Smooth muscle cell (in vitro differentiated cells): ENCODE measurements around the gene APOA5. TPM values are rescaled to one million over a fixed set of nuclear protein-coding genes. Genes with fewer than 3 reads are reported as not detected.

ENCODE experiments used
- DNase-seq: peaks from one replicate; lab custom pipeline; 2025; ENCODE audit not compliant: unreplicated experiment; lab: John Stamatoyannopoulos, UW
- H2AFZ ChIP-seq: fragments of 200-600 bp; sonication (generic); 2 replicates; pipeline ENCODE4 v1.6.0; 2016; ENCODE audit warnings: antibody characterized with exemption, low read depth, mild to moderate bottlenecking
- H3F3A ChIP-seq: fragments of 200-600 bp; sonication (generic); 2 replicates; pipeline ENCODE4 v1.6.0; 2017; ENCODE audit warnings: antibody characterized with exemption, low read depth
- H3K27ac ChIP-seq: fragments of 200-600 bp; sonication (generic); 2 replicates; pipeline ENCODE4 v1.5.1; 2016; ENCODE audit warnings: low read depth, mild to moderate bottlenecking
- H3K27me3 ChIP-seq: fragments of 200-600 bp; sonication (generic); 2 replicates; pipeline ENCODE4 v1.6.1; 2016; ENCODE audit warnings: low read depth, mild to moderate bottlenecking
- H3K36me3 ChIP-seq: fragments of 200-600 bp; sonication (generic); 2 replicates; pipeline ENCODE4 v1.5.1; 2016; ENCODE audit warnings: low read depth
- H3K4me1 ChIP-seq: fragments of 200-600 bp; sonication (generic); 2 replicates; pipeline ENCODE4 v1.5.1; 2016; ENCODE audit warnings: low read depth
- H3K4me2 ChIP-seq: fragments of 200-600 bp; sonication (generic); 2 replicates; pipeline ENCODE4 v1.6.0; 2016; ENCODE audit warnings: mild to moderate bottlenecking
- H3K4me3 ChIP-seq: fragments of 200-600 bp; sonication (generic); 2 replicates; pipeline ENCODE4 v1.5.1; 2016; ENCODE audit warnings: mild to moderate bottlenecking
- H3K79me2 ChIP-seq: fragments of 200-600 bp; sonication (generic); 2 replicates; pipeline ENCODE4 v1.6.0; 2016; ENCODE audit warnings: low read depth, mild to moderate bottlenecking
- H3K9ac ChIP-seq: fragments of 200-600 bp; sonication (generic); 2 replicates; pipeline ENCODE4 v1.6.0; 2016; ENCODE audit warnings: low read depth
- H3K9me3 ChIP-seq: fragments of 200-600 bp; sonication (generic); replicated peaks from 2 replicates; pipeline ENCODE4 v1.5.1; 2016; ENCODE audit warnings: low read depth
- H4K20me1 ChIP-seq: fragments of 200-600 bp; sonication (generic); 2 replicates; pipeline ENCODE4 v1.6.0; 2016; ENCODE audit warnings: low read depth
- WGBS: methylation state at CpG from one replicate; pipeline ENCODE4 v1.1.7; 2016; ENCODE audit warnings: low lambda C conversion rate; 5-methylcytosine and 5-hydroxymethylcytosine counted together
- polyA plus RNA-seq: library from polyadenylated mRNA; unstranded; fragments of >200 nt; fragmentation: Nextera tagmentation; extraction: Ambion mirVana; gene quantifications from 2 replicates; pipeline ENCODE4 v1.2.1, GENCODE V29; 2016
- total RNA-seq: library from RNA; depleted of rRNA; stranded (reverse); fragments of >200 nt; gene quantifications from 2 replicates; pipeline ENCODE4 v1.2.3, GENCODE V29; 2014
- TF ChIP-seq, protein P1 (sequence below): fragments of 200-600 bp; sonication (generic); IDR thresholded peaks from 2 replicates; pipeline ENCODE4 v1.5.1; 2017; ENCODE audit warnings: borderline replicate concordance, mild to moderate bottlenecking, antibody characterized with exemption; ENCODE audit not compliant: insufficient read depth, poor library complexity, severe bottlenecking

Gene APOA5
- total and polyA plus RNA-seq, 2 experiments from 2014 or later: not detected

GRCh38 chr11:116813781-116814471, 22.2 kb upstream of the APOA5 start:
- H3K4me2 ChIP-seq: no peak overlapping the region
- no peaks in the 10 kb centered on the region for H3K27me3 ChIP-seq
- no peaks in the 10 kb centered on the region for H3K9me3 ChIP-seq
- H3F3A ChIP-seq: no peaks in the 10 kb centered on the region
- H3K79me2 ChIP-seq: no peaks in the 10 kb centered on the region
- TF ChIP-seq, protein P1, sequence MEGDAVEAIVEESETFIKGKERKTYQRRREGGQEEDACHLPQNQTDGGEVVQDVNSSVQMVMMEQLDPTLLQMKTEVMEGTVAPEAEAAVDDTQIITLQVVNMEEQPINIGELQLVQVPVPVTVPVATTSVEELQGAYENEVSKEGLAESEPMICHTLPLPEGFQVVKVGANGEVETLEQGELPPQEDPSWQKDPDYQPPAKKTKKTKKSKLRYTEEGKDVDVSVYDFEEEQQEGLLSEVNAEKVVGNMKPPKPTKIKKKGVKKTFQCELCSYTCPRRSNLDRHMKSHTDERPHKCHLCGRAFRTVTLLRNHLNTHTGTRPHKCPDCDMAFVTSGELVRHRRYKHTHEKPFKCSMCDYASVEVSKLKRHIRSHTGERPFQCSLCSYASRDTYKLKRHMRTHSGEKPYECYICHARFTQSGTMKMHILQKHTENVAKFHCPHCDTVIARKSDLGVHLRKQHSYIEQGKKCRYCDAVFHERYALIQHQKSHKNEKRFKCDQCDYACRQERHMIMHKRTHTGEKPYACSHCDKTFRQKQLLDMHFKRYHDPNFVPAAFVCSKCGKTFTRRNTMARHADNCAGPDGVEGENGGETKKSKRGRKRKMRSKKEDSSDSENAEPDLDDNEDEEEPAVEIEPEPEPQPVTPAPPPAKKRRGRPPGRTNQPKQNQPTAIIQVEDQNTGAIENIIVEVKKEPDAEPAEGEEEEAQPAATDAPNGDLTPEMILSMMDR: no peak
- no peak overlapping the region for H2AFZ ChIP-seq
- H3K27ac ChIP-seq: no peak overlapping the region
- WGBS: 94% methylated on average over 5 of the region's 5 CpGs
- DNase-seq: no peak
- H3K4me1 ChIP-seq: no peaks in the 10 kb centered on the region
- H4K20me1 ChIP-seq: no peaks in the 10 kb centered on the region
- H3K36me3 ChIP-seq: no peaks in the 10 kb centered on the region
- H3K4me3 ChIP-seq: no peak overlapping the region
- no peak overlapping the region for H3K9ac ChIP-seq

DNA sequence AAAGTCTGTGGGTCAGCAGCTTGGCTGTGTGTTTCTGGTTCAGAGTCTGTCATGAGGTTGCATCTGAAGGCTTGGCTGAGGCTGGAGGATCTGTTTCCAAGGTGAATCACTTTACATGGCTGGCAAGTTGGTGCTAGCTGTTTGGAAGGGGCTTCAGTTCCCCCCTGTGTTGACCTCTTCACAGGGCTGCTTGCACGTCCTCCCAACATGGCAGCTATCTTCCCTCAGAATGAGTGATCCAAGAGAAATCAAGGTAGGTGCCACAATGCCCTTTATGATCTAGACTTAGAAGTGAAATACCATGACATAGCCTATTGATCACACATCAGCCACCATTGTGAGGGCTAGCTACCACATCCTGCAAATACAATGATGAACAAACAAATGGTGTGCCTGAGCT, 21.5 kb upstream of the APOA5 start:
- no peaks in the 10 kb centered on the region for H3K36me3 ChIP-seq
- no peaks in the 10 kb centered on the region for H3K9me3 ChIP-seq
- no peak overlapping the region for H3K4me2 ChIP-seq
- DNase-seq: no peak
- no peaks in the 10 kb centered on the region for H3F3A ChIP-seq
- H3K4me3 ChIP-seq: no peak overlapping the region
- no peaks in the 10 kb centered on the region for H4K20me1 ChIP-seq
- H3K9ac ChIP-seq: no peak overlapping the region
- no peak overlapping the region for H2AFZ ChIP-seq
- no peak overlapping the region for H3K27ac ChIP-seq
- no peaks in the 10 kb centered on the region for H3K4me1 ChIP-seq
- H3K27me3 ChIP-seq: no peaks in the 10 kb centered on the region
- TF ChIP-seq, protein P1: no peak
- 93% methylated on average over 1 of the region's 1 CpG for WGBS
- no peaks in the 10 kb centered on the region for H3K79me2 ChIP-seq

DNA sequence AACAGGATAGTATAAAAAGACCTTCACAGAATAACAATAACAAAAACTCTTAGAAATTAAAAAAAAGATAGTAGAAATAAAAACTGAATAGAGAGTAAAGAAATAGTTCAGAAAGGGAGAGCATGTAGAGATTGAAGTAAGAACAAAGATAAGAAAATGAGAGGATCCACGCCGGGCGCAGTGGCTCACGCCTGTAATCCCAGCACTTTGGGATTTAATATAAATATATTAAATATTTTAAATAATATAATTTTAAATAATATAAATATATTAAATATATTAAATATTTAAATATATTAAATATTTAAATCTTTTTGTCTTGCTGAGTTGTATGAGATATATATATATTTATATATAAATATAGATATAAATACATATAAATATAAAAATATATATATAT, 20.4 kb upstream of the APOA5 start:
- WGBS: 88% methylated on average over 4 of the region's 4 CpGs
- TF ChIP-seq, protein P1: no peak

DNA sequence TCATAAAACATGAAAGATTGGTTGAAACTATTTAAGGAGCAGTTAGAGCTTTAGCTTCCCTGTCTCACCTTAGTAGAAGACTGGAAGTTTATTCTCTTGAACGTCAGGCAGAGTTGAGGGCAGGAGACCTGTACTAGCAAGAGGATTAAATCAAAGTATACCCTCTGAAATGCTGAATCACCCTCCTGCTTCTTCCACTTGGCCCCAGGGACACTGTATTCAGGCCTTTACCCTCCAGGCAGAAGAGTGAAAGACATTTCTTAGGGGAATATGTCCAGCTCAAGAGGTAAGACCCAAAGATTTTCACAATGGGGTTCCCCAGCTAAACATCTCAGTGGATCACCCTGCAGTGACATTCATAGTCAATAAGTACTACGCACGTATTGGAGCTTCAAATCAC, 19.5 kb upstream of the APOA5 start:
- Histone ChIP-seq H3K27me3 (no peaks in the 10 kb centered on the region), H3K9me3 (no peaks in the 10 kb centered on the region), H3F3A (no peaks in the 10 kb centered on the region), H3K27ac (no peak overlapping the region), H4K20me1 (no peaks in the 10 kb centered on the region), H3K9ac (no peak overlapping the region), H3K79me2 (no peaks in the 10 kb centered on the region), H3K36me3 (no peaks in the 10 kb centered on the region), H2AFZ (no peak overlapping the region), H3K4me2 (no peak overlapping the region), H3K4me1 (no peaks in the 10 kb centered on the region), H3K4me3 (no peak overlapping the region)
- no peak for DNase-seq
- WGBS: 82% methylated on average over 3 of the region's 3 CpGs
- TF ChIP-seq, protein P1: no peak

More for the DNA sequence above, 20.4 kb upstream of the APOA5 start:
- Histone ChIP-seq H2AFZ (no peak overlapping the region), H4K20me1 (no peaks in the 10 kb centered on the region), H3F3A (no peaks in the 10 kb centered on the region), H3K4me3 (no peak overlapping the region), H3K9ac (no peak overlapping the region), H3K79me2 (no peaks in the 10 kb centered on the region), H3K4me2 (no peak overlapping the region), H3K27ac (no peak overlapping the region), H3K9me3 (no peaks in the 10 kb centered on the region), H3K36me3 (no peaks in the 10 kb centered on the region), H3K27me3 (no peaks in the 10 kb centered on the region), H3K4me1 (no peaks in the 10 kb centered on the region)
- DNase-seq: no peak
